GM13977 (cell line): ENCODE results near the gene ATP9A.
"Not testable (repeated sequence)": the region's sequence is repeated elsewhere in the genome, so short reads cannot be mapped to it uniquely, and the experiment has no call there.

ENCODE experiments used
- DNase-seq: peaks from one replicate; pipeline ENCODE4 v3.0.0; 2012; ENCODE audit warnings: low spot score
- in situ Hi-C: fragments of 300-500 bp; cut with MboI; formaldehyde crosslinking; loops from one replicate; pipeline ENCODE4 v1.12.0; 2022; ENCODE audit warnings: low sequenced_read_pairs, low pct_unique_long_range_greater_than_20kb, mixed read lengths, inconsistent platforms; ENCODE audit not compliant: unreplicated experiment
- TF ChIP-seq, protein P1 (sequence below): IDR thresholded peaks from 2 replicates; pipeline ENCODE4 v1.5.1; 2012; ENCODE audit warnings: mild to moderate bottlenecking, control low read depth; ENCODE audit not compliant: insufficient read depth; ENCODE audit errors: extremely low read depth, missing control alignments

The ATP9A gene

DNA sequence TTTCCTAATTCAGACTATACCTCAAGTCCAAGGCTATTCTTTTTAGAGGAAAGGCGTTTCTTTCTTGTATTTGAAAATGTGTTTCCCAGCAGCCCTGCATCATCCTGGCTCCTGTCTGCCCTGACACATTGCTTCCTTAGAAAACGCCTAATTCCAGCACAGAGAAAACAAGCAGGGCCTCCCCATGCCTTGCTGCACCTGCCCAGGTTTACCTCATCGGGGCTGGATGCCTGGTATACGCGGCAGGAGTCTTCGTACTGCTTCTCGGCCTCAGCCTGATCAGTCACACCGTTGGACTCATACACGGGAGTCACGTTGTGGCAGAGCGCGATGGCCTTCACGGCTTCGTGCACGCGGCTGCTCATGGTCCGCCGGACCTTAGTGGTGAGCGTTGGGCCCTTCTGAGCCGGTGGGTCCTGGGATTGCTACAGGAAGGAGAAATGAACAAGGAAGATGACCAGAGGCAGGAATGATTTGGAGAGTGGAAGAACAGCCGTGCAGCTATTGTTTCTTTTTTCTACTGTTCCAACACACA is 111.4 kb downstream of the ATP9A start:
- TF ChIP-seq, protein P1, sequence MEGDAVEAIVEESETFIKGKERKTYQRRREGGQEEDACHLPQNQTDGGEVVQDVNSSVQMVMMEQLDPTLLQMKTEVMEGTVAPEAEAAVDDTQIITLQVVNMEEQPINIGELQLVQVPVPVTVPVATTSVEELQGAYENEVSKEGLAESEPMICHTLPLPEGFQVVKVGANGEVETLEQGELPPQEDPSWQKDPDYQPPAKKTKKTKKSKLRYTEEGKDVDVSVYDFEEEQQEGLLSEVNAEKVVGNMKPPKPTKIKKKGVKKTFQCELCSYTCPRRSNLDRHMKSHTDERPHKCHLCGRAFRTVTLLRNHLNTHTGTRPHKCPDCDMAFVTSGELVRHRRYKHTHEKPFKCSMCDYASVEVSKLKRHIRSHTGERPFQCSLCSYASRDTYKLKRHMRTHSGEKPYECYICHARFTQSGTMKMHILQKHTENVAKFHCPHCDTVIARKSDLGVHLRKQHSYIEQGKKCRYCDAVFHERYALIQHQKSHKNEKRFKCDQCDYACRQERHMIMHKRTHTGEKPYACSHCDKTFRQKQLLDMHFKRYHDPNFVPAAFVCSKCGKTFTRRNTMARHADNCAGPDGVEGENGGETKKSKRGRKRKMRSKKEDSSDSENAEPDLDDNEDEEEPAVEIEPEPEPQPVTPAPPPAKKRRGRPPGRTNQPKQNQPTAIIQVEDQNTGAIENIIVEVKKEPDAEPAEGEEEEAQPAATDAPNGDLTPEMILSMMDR, result no peak
- in situ Hi-C loops, result no loop called here
- no peak for DNase-seq

DNA sequence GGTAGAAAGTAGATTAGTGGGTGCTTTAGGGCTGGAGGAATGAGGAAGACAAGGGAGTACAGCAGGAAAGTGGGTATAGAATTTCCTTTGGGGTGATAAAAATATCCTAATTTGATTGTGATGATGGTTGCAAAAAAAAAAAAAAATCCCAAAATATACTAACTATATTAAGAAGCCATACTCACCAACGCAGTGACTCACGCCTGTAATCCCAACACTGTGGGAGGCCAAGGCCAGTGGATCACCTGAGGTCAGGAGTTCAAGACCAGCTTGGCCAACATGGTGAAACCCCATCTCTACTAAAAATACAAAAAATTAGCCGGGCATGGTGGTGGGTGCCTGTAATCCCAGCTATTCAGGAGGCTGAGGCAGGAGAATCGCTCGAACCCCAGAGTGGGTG is 112.1 kb downstream of the ATP9A start:
- in situ Hi-C loops, result not testable (repeated sequence)

DNA sequence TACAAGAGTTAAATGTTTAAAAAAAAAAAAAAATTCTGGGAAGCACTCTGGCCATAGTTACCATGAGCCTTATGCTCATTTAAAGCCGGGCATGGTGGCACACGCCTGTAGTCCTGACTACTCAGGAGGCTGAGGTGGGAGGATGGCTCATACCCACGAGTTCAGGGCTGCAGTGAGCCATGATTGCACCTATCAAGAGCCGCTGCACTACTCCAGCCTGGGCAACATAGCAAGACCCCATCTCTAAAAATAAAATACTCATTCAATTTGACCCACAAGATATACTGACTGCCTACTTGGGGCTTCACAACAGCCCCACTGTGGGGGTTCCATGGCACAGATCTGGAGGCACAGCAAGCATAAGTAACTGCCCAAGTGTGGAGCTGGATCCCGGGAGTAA is 113.7 kb downstream of the ATP9A start:
- in situ Hi-C loops, result no loop called here
- TF ChIP-seq, protein P1, result no peak
- DNase-seq, result no peak

More for the DNA sequence above, 112.1 kb downstream of the ATP9A start:
- not testable (repeated sequence) for DNase-seq

DNA sequence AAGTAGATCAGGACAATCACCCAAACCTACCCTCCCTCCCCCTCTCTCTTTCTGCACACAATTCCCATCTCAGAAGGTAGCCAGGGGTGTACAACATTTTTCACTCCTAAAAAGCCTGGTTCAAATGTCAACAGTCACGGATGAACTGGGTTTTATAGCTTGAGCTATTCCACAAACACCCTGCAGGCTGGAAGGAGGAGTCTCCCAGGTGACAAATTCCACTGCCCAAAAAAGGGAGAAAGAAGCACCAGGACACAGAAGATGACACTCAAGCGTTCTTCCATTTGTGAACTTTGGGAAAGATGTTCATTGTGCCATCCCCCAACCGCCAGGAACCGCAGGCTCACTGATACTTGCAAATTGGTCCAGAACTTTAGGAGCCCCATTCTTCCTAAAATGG is 114.1 kb downstream of the ATP9A start:
- no peak for DNase-seq
- in situ Hi-C loops, result no loop called here
- TF ChIP-seq, protein P1, result no peak

DNA sequence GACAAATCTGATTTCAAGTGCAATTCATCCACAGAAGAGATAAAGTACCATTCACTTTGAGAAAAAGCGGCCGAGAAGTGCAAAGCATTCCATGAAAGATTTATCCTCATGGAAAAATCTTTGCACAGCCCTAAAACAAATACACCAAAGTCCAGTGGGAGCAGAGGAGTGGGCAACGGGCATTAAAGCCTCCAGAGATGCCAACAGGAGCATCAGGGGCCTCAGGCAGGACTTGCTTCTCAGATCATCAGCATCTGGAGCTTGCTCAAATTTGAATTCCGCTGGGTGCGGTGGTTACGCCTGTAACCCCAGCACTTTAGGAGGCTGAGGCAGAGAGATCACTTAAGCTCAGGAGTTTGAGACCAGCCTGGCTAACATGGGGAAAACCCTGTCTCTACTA is 115.0 kb downstream of the ATP9A start:
- in situ Hi-C loops, result no loop called here
- TF ChIP-seq, protein P1, result no peak
- no peak for DNase-seq

DNA sequence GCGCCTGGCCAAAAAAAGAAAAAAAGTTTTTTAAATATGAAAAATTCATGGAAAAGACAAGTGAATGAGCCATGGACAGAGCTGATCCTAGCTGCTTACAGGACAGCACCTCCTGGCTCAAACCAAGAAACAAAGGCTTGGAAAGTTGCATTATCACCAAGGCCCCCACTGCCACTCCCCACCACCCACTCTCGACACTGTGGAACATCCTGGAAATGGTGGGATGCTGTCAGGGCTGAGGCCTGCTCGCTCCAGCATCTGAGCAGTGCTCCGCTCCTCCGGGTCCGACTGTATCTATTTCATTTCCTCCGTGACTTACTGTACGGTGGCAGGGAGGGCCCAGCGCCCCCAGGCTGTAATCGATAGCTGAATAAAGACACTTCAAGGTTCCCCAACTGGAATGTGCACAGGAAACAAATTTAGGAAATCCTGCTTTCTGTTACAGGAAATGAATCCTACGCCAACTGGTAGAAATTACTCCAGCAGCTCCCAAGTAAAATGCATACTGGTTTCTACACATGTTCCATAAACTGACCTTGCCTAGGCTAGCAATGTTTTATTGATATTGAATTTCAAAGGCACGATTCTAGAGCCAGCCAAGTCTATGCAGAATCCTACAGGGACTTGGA is 116.2 kb downstream of the ATP9A start:
- no peak for DNase-seq
- TF ChIP-seq, protein P1, result no peak
- in situ Hi-C loops, result no loop called here

DNA sequence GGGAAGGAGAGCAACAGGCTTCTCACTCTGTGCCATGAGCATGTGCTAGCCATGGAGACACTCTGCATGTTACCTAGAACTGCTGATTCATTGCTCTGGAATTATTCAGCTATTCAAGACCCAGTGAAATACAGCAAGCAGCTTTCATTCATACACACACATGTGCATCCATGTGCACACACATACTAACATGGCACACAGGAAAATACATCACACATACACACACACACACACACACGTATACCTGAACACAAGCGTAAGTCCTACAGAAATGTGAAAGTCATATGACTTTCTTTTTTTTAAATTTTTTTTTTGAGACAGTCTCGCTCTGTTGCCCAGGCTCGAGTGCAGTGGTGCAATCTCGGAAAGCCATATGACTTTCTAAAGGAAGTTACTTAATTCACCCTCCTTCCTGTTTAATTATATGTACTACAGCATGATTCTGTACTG is 117.5 kb downstream of the ATP9A start:
- in situ Hi-C loops, result no loop called here
- TF ChIP-seq, protein P1, result no peak

More for the DNA sequence above, 117.5 kb downstream of the ATP9A start:
- DNase-seq, result no peak
